SU-DHL-6 (cell line): Measurements from ENCODE around the gene SDC4.

Experiments
- H2AFZ ChIP-seq: fragments of 200-600 bp; sonication (generic); 2 replicates; pipeline ENCODE4 v1.6.1; 2014; ENCODE audit warnings: low read depth, mild to moderate bottlenecking, moderate library complexity, mixed read lengths, antibody characterized with exemption, low read length; ENCODE audit not compliant: severe bottlenecking
- H3F3A ChIP-seq: fragments of 200-600 bp; shearing (Covaris generic); 2 replicates; pipeline ENCODE4 v1.6.0; 2016; ENCODE audit warnings: antibody characterized with exemption, mild to moderate bottlenecking; ENCODE audit not compliant: insufficient read depth
- H3K27ac ChIP-seq: fragments of 200-600 bp; sonication (generic); 2 replicates; pipeline ENCODE4 v1.5.1; 2016; ENCODE audit warnings: low read depth, mild to moderate bottlenecking, low read length, moderate library complexity, mixed read lengths
- H3K27me3 ChIP-seq: fragments of 200-600 bp; sonication (generic), shearing (Covaris generic); 2 replicates; pipeline ENCODE4 v1.6.0; 2014; ENCODE audit warnings: mild to moderate bottlenecking, low read length
- H3K36me3 ChIP-seq: fragments of 200-600 bp; sonication (generic); 2 replicates; pipeline ENCODE4 v1.6.1; 2014; ENCODE audit warnings: mild to moderate bottlenecking, low read length, mixed read lengths
- H3K4me2 ChIP-seq: fragments of 300-600, 200-600 bp; shearing (Covaris generic), sonication (generic); 2 replicates; pipeline ENCODE4 v1.6.0; 2014; ENCODE audit warnings: low read length, low read depth, mild to moderate bottlenecking; ENCODE audit not compliant: poor library complexity, severe bottlenecking
- H3K4me3 ChIP-seq: fragments of 200-600 bp; sonication (generic); 2 replicates; pipeline ENCODE4 v1.5.1; 2014; ENCODE audit warnings: antibody characterized with exemption, low read length, mild to moderate bottlenecking, mixed read lengths; ENCODE audit not compliant: insufficient read depth, poor library complexity, severe bottlenecking
- H3K79me2 ChIP-seq: fragments of 200-600 bp; sonication (generic); 2 replicates; pipeline ENCODE4 v1.6.1; 2014; ENCODE audit warnings: mild to moderate bottlenecking, low read length, moderate library complexity; ENCODE audit not compliant: insufficient read depth
- H3K9ac ChIP-seq: fragments of 200-600 bp; sonication (generic); 2 replicates; pipeline ENCODE4 v1.7.0; 2014; ENCODE audit warnings: mild to moderate bottlenecking, low read length
- H3K9me2 ChIP-seq: fragments of 200-600 bp; sonication (generic); replicated peaks from 2 replicates; pipeline ENCODE4 v1.6.1; 2014; ENCODE audit warnings: low read length; ENCODE audit not compliant: insufficient read depth
- H3K9me3 ChIP-seq: fragments of 200-600 bp; sonication (generic); 2 replicates; pipeline ENCODE4 v1.6.1; 2014; ENCODE audit warnings: low read length, mixed read lengths; ENCODE audit not compliant: insufficient read depth
- H4K20me1 ChIP-seq: fragments of 200-600 bp; sonication (generic); 2 replicates; pipeline ENCODE4 v1.6.1; 2014; ENCODE audit warnings: low read depth, mild to moderate bottlenecking, antibody characterized with exemption, low read length, moderate library complexity, mixed read lengths
- EZH2phosphoT487 ChIP-seq: fragments of 200-600 bp; sonication (generic), shearing (Covaris generic); conservative IDR thresholded peaks from 2 replicates; pipeline ENCODE4 v1.6.1; 2018; ENCODE audit warnings: mild to moderate bottlenecking, antibody characterized with exemption, low read length, moderate library complexity, mixed read lengths
- TF ChIP-seq, protein P1 (sequence below): fragments of 200-600 bp; sonication (generic); IDR thresholded peaks from one replicate; pipeline ENCODE4 v1.5.1; 2017; ENCODE audit warnings: antibody characterized with exemption, mild to moderate bottlenecking, low read length, moderate library complexity; ENCODE audit not compliant: insufficient read depth, poor library complexity, severe bottlenecking

The SDC4 gene

GRCh38 chr20:45290677-45291355 lies 57.4 kb downstream of the SDC4 start:
- no peaks in the 10 kb centered on the region for H3K9me3 ChIP-seq
- H3K4me2 ChIP-seq: no peak overlapping the region

DNA sequence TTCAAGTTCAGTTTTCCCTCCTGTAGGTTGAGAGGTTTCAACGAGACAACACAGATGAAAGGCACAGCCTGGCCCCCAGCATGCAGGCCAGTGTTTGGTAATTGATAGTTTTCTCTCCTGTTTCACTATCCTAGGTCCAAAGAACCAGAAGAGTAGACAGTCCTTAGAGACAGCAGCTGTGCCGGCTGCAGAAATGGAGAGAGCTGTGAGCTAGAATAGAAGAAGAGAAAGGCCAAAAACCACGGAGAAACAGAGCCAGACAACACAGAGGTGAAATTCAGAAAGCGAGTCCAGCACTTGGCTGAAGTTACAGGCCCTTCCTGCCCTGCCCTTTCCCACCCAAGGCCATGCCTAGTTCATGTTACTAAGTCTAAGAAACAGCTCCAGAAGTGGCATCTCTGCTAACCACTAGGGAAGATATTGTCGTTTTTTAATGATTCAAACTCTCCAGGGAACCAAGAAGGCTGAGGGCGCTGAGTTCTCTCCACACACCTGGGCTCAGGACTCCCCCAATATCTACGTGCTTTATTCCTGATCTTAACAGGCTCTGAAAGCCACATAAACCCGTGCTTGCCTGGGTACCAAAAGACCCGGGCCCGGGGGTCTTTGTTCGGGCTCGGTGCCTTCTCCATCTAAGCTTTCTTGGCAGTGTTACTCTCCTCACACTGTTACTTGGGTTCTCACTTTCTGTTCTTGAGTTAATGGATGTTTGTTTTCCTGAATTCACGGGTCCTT lies 58.1 kb downstream of the SDC4 start:
- H3K9me3 ChIP-seq: no peaks in the 10 kb centered on the region
- H3K27ac ChIP-seq: no peak overlapping the region
- no peaks in the 10 kb centered on the region for H3K36me3 ChIP-seq
- H3K27me3 ChIP-seq: no peaks in the 10 kb centered on the region
- H3F3A ChIP-seq: no peaks in the 10 kb centered on the region
- no peaks in the 10 kb centered on the region for H3K9me2 ChIP-seq
- H2AFZ ChIP-seq: no peak overlapping the region
- no peaks in the 10 kb centered on the region for H4K20me1 ChIP-seq
- TF ChIP-seq EZH2phosphoT487: no peak
- TF ChIP-seq, protein P1, sequence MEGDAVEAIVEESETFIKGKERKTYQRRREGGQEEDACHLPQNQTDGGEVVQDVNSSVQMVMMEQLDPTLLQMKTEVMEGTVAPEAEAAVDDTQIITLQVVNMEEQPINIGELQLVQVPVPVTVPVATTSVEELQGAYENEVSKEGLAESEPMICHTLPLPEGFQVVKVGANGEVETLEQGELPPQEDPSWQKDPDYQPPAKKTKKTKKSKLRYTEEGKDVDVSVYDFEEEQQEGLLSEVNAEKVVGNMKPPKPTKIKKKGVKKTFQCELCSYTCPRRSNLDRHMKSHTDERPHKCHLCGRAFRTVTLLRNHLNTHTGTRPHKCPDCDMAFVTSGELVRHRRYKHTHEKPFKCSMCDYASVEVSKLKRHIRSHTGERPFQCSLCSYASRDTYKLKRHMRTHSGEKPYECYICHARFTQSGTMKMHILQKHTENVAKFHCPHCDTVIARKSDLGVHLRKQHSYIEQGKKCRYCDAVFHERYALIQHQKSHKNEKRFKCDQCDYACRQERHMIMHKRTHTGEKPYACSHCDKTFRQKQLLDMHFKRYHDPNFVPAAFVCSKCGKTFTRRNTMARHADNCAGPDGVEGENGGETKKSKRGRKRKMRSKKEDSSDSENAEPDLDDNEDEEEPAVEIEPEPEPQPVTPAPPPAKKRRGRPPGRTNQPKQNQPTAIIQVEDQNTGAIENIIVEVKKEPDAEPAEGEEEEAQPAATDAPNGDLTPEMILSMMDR: no peak
- H3K4me3 ChIP-seq: no peak overlapping the region
- H3K79me2 ChIP-seq: no peaks in the 10 kb centered on the region
- H3K9ac ChIP-seq: no peak overlapping the region
- H3K4me2 ChIP-seq: no peak overlapping the region

More at GRCh38 chr20:45290677-45291355, 57.4 kb downstream of the SDC4 start:
- no peak overlapping the region for H2AFZ ChIP-seq
- H3K36me3 ChIP-seq: no peaks in the 10 kb centered on the region
- H3K27ac ChIP-seq: no peak overlapping the region
- H3K9me2 ChIP-seq: no peaks in the 10 kb centered on the region
- H4K20me1 ChIP-seq: no peaks in the 10 kb centered on the region
- TF ChIP-seq EZH2phosphoT487: no peak
- TF ChIP-seq, protein P1: peak; percentile 71
- H3K27me3 ChIP-seq: no peaks in the 10 kb centered on the region
- no peaks in the 10 kb centered on the region for H3K79me2 ChIP-seq
- H3K9ac ChIP-seq: no peak overlapping the region
- H3F3A ChIP-seq: no peaks in the 10 kb centered on the region
- no peak overlapping the region for H3K4me3 ChIP-seq

GRCh38 chr20:45288860-45289259 lies 59.4 kb downstream of the SDC4 start:
- Histone ChIP-seq H3K36me3 (no peaks in the 10 kb centered on the region), H3K9me2 (no peaks in the 10 kb centered on the region), H3K4me2 (no peak overlapping the region), H4K20me1 (no peaks in the 10 kb centered on the region), H3K4me3 (no peak overlapping the region), H3K79me2 (no peaks in the 10 kb centered on the region), H3F3A (no peaks in the 10 kb centered on the region), H3K27me3 (no peaks in the 10 kb centered on the region), H2AFZ (no peak overlapping the region), H3K9ac (no peak overlapping the region), H3K9me3 (no peaks in the 10 kb centered on the region), H3K27ac (no peak overlapping the region)
- TF ChIP-seq, protein P1: no peak
- TF ChIP-seq EZH2phosphoT487: no peak
